Muscle of leg (tissue), 16 donors: Measurements from ENCODE around the gene GREB1L. TPM values are rescaled to one million over a fixed set of nuclear protein-coding genes. Genes with fewer than 3 reads are reported as not detected.

Experiments used
- DNase-seq: peaks from one replicate; pipeline ENCODE4 v3.0.0; 2013
- H3K27ac ChIP-seq: one replicate; pipeline ENCODE4 v1.5.1; 2013; ENCODE audit warnings: mild to moderate bottlenecking, low read length, control low read depth
- H3K27me3 ChIP-seq: one replicate; pipeline ENCODE4 v1.6.1; 2013; ENCODE audit warnings: low read length; ENCODE audit not compliant: control insufficient read depth, insufficient read depth
- H3K36me3 ChIP-seq: one replicate; pipeline ENCODE4 v1.6.1; 2013; ENCODE audit warnings: low read length; ENCODE audit not compliant: control insufficient read depth, insufficient read depth
- H3K4me1 ChIP-seq: one replicate; pipeline ENCODE4 v1.6.1; 2013; ENCODE audit warnings: low read length; ENCODE audit not compliant: control insufficient read depth, insufficient read depth
- H3K4me3 ChIP-seq: one replicate; pipeline ENCODE4 v1.5.1; 2013; ENCODE audit warnings: low read length, control low read depth
- H3K9me3 ChIP-seq: replicated peaks from 2 replicates; pipeline ENCODE4 v1.6.1; 2013; ENCODE audit warnings: low read depth, low read length; ENCODE audit not compliant: control insufficient read depth
- WGBS: methylation state at CpG from one replicate; pipeline ENCODE4 v1.1.5; 2013; ENCODE audit warnings: missing lambda C conversion rate; ENCODE audit not compliant: insufficient coverage; 5-methylcytosine and 5-hydroxymethylcytosine counted together
- long read RNA-seq, 11 donors: transcript quantifications; one replicate each; lab custom pipeline, GENCODE V29; 2026
- polyA plus RNA-seq, 8 donors: library from polyadenylated mRNA; unstranded; fragments of 120-200 nt; gene quantifications; one replicate each; pipeline versions ENCODE4 v1.2.1 to v1.2.3, GENCODE V29; 2013; ENCODE audit warnings: inconsistent platforms in 1 of 8, low replicate concordance in 1 of 8; ENCODE audit not compliant: insufficient read length in 8 of 8, insufficient read depth in 1 of 8
- total RNA-seq: library from RNA; stranded (reverse); fragments of 120-200 nt; gene quantifications from one replicate; pipeline ENCODE4 v1.2.4, GENCODE V29; 2013

Gene GREB1L
- total RNA-seq (7.2 TPM), polyA plus RNA-seq (1 to 10 TPM; 2.9 to 8.1 (median 4.7) TPM)
- long read RNA-seq, donor 1, partial matches to known transcripts = 0 of 1 reads
- long read RNA-seq, donor 1, other reads (novel, unspliced or antisense) = 0 of 1 reads
- long read RNA-seq, donor 2 = 0 reads
- long read RNA-seq, donor 3, partial matches to known transcripts = 0 of 2 reads
- long read RNA-seq, donor 3, other reads (novel, unspliced or antisense) = 0 of 2 reads
- long read RNA-seq, donor 4, partial matches to known transcripts = 0 of 1 reads
- long read RNA-seq, donor 4, other reads (novel, unspliced or antisense) = 0 of 1 reads
- long read RNA-seq, donor 5 = 0 reads
- long read RNA-seq, donor 6, partial matches to known transcripts = 0 of 5 reads
- long read RNA-seq, donor 6, other reads (novel, unspliced or antisense) = 0 of 5 reads
- long read RNA-seq, donor 7, partial matches to known transcripts = 8 of 17 reads
- long read RNA-seq, donor 7, other reads (novel, unspliced or antisense) = 8 of 17 reads
- long read RNA-seq, donor 8, partial matches to known transcripts = 0 of 2 reads
- long read RNA-seq, donor 8, other reads (novel, unspliced or antisense) = 0 of 2 reads
- long read RNA-seq, donor 9, partial matches to known transcripts = 0 of 1 reads
- long read RNA-seq, donor 9, other reads (novel, unspliced or antisense) = 0 of 1 reads
- long read RNA-seq, donor 10 = 0 reads
- long read RNA-seq, donor 11, partial matches to known transcripts = 0 of 1 reads
- long read RNA-seq, donor 11, other reads (novel, unspliced or antisense) = 0 of 1 reads

DNA sequence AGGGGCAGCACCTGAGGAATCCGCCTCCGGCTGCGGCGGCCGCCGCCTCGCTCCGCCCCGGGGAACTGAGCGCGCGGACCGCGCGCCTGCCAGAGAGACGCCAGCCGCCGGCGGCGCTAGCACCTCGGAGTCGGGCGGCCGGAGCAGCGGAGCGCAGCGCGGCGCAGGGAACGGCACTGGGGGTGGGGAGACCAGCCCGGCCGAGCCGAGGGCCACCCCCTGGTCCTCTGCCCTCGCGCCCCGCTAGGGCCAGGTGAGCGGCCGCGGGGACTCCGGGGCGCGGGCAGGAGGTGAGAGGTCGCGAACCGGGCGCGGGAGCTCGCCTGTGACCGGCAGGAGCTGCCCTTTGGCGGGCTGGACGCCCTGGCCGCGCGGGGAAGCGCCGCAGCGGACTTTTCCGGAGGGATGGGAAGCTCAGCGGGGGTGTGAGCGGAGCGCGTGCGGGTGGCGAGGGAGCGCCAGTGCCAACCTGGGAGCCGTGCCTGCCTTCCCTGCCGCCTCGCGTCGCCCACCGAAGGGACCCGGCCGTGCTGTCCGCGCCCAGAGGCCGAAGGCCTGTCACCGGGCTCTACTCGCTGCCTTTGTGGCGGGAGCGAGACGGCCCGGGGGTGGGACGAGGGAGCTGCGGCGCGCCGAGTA is at the start of gene GREB1L:
TSS of gene GREB1L (plus strand) at position 92 of the 639 bp plus-strand sequence. CDS start 141,287 bp downstream, outside the sequence.
- whole genome bisulfite sequencing = under 1% methylated on average over 86 of the region's 87 CpGs
- H3K9me3 ChIP-seq = no peaks in the 10 kb centered on the region
- peaks cover 37% of the 10 kb centered on the region for H3K27me3 ChIP-seq
- no peaks in the 10 kb centered on the region for H3K36me3 ChIP-seq
- peak within 1 kb of the TSS; percentile 38 for H3K4me3 ChIP-seq
- H3K27ac ChIP-seq = no peak within 1 kb of the TSS
- peak; percentile 63 for DNase-seq
- H3K4me1 ChIP-seq = peaks cover 15% of the 10 kb centered on the region

DNA sequence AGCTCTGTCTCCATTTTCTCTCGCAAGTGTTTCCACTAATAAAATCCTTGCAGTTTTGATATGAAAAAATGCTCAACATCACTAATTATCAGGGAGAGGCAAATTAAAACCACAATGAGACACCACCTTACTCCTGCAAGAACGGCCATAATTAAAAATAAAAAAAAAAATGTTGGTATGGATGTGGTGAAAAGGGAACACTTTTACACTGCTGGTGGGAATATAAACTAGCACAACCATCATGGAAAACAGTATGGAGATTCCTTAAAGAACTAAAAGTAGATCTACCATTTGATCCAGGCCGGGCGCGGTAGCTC is 49.8 kb upstream of the GREB1L start:
- DNase-seq = no peak
- no peak overlapping the region for H3K4me3 ChIP-seq
- WGBS = 80% methylated on average over 1 of the region's 5 CpGs
- no peaks in the 10 kb centered on the region for H3K36me3 ChIP-seq
- H3K9me3 ChIP-seq = no peaks in the 10 kb centered on the region
- no peak overlapping the region for H3K27ac ChIP-seq
- H3K27me3 ChIP-seq = no peaks in the 10 kb centered on the region
- no peaks in the 10 kb centered on the region for H3K4me1 ChIP-seq

DNA sequence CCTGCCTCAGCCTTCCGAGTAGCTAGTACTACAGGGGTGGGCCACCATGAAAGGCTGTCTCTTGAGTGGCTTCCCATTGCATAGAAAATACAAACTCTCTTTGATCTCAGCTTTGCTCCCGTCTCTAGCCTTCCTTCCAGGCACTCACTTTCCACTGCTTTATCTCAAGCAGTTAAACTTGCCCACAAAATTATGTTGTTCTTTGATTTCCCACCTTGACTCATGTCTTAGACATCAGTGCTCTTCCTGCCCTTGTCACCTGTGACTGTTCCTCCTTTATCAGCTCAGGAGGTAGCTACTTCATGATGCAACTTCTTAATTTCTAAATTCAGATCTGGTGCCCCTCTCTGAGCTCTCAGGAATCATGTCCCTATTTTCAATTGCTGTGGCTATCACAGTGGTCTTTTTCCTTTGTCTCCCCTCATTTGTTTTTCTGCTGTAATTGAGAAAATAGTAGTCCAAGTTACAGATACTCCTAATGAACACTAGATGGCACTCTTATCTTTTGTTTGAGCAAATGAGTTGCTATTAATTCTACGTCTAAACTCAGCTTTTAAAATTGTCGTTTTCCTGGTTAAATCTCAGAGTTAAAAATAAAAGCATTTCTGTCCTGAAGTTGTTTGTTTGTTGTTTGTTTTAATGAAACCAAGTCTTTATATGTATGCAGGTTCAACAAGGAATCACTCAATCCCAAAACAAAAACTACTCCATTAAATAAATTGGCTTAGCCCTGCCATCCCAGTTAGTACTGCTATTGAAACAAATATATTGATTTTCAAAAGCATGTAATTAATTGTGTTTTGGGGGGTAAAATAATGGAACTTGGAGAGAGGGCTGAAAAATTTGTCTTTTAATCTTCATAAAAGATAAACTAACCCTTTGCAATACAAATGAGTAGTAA is 46.9 kb upstream of the GREB1L start:
- no peak overlapping the region for H3K27ac ChIP-seq
- WGBS = 33% methylated on average over 2 of the region's 4 CpGs
- no peak overlapping the region for H3K4me3 ChIP-seq
- H3K36me3 ChIP-seq = no peaks in the 10 kb centered on the region
- no peaks in the 10 kb centered on the region for H3K27me3 ChIP-seq
- DNase-seq = peak; percentile 59
- H3K9me3 ChIP-seq = no peaks in the 10 kb centered on the region
- no peaks in the 10 kb centered on the region for H3K4me1 ChIP-seq

DNA sequence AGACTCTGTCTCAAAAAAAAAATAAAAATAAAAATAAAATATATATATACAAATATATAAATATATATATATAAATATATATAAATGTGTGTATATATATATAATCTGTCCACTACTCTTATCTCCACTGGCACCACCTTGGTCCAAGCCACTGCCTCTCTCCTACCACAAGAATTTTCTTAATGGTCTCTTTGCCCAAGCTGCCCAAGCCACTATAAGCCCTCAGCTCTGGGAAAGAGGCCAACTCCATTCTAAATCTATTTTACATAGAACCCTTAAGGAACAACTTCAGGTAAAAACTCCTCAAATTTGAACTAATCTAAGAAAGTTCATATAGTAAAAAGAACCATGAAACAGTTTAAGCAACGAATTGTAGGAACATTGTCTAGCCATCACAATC is 45.6 kb upstream of the GREB1L start:
- WGBS = no CpG with 5 or more reads among the region's 1 CpG
- no peaks in the 10 kb centered on the region for H3K9me3 ChIP-seq
- no peak overlapping the region for H3K4me3 ChIP-seq
- no peaks in the 10 kb centered on the region for H3K4me1 ChIP-seq
- no peaks in the 10 kb centered on the region for H3K27me3 ChIP-seq
- H3K36me3 ChIP-seq = no peaks in the 10 kb centered on the region
- no peak for DNase-seq
- H3K27ac ChIP-seq = no peak overlapping the region

DNA sequence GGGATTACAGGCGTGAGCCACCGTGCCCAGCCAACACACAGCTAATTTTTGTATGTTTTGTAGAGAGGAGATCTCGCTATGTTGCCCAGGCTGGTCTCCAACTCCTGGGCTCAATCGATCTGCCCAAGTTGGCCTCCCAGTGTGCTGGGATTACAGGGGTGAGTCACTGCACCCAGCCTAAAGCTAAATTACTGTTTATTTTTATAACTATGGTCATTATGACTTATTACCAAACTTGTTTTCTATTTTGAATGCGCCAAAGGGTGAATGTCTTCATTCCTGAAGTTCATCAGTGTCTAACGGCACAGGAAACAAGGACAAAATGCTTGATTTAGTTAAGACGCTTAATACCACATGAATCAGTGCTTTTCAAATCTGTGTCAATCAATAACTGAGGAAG is 38.9 kb upstream of the GREB1L start:
- Histone ChIP-seq H3K27me3 (no peaks in the 10 kb centered on the region), H3K4me3 (no peak overlapping the region), H3K36me3 (no peaks in the 10 kb centered on the region), H3K27ac (no peak overlapping the region), H3K4me1 (no peaks in the 10 kb centered on the region), H3K9me3 (no peaks in the 10 kb centered on the region)
- DNase-seq = no peak
- WGBS = 80% methylated on average over 1 of the region's 7 CpGs

DNA sequence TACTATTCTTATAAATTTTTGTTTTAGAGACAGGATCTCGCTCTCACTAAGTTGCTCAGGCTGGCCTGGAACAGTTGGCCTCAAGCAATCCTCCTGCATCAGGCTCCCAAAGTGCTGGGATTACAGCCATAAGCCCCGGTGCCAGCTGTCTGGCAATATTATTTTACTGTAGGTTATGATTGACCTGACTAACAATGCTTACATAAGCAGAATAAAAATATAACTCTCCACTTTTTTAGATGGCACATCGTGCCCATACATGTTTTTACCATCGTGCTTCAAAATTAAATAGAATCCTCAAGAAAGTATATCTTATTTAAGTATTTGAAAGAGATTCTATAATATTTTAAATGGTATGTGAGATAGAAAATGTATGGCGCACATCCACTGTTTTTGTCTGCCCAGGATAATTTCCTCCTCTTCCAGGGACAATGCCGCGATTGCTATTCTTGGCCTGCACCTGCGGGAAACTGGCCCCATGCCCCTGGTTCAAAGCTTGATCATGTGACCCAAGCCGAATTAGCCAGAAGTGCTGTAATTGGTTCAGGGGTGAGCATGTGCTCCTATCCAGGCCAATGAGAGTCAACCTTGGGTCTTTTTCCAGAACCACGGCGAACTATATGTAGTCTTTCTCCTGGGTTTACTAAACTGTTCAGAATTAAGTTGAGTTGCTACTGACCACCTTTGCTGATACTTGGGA is 38.3 kb upstream of the GREB1L start:
- H3K27ac ChIP-seq = no peak overlapping the region
- no peaks in the 10 kb centered on the region for H3K27me3 ChIP-seq
- no peaks in the 10 kb centered on the region for H3K4me1 ChIP-seq
- no peaks in the 10 kb centered on the region for H3K36me3 ChIP-seq
- no peak overlapping the region for H3K4me3 ChIP-seq
- WGBS = 92% methylated on average over 6 of the region's 11 CpGs
- DNase-seq = no peak
- H3K9me3 ChIP-seq = no peaks in the 10 kb centered on the region

DNA sequence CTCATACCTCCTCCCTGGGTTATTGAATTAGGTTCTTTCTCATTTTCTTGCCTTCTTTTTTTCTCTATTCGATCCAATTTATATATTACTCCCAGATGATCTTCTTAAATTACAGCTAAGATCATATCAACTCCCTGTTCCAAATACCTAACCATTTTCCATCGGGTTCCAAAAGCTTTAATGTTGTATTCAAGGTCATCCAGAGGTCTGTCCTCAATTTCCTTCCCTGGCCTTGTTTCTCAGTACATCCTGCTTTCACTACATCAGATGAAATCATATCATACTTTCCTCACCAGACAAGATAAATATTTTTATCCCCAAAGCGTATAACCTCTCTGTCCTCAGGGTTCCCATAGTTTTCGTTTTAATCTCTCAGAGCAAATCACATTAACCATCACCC is 36.3 kb upstream of the GREB1L start:
- peak; percentile 62 for DNase-seq
- Histone ChIP-seq H3K4me3 (no peak overlapping the region), H3K4me1 (no peaks in the 10 kb centered on the region), H3K36me3 (no peaks in the 10 kb centered on the region), H3K27me3 (no peaks in the 10 kb centered on the region), H3K9me3 (no peaks in the 10 kb centered on the region), H3K27ac (no peak overlapping the region)
- WGBS = 40% methylated on average over 4 of the region's 4 CpGs

DNA sequence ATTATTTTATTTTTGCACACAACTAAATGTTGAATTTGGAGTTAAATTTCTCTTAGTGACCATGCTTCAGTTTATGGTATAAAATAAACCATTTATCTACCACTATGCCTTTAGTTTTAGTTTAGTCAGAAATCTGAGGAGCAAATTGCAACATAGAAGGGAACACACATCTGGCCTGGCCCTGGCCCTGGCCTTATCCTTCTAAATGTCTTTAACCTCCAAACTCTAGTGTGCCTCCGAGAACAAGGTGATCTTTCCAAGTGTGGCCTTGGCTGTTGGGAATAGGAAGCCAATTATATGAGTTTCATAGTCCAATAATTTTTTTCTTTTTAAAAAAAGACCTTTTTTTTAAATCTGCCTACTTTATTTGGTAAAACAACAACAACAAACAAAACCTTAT is 31.8 kb upstream of the GREB1L start:
- H3K9me3 ChIP-seq = no peaks in the 10 kb centered on the region
- WGBS = no CpG with 5 or more reads among the region's 1 CpG
- no peaks in the 10 kb centered on the region for H3K4me1 ChIP-seq
- DNase-seq = no peak
- H3K36me3 ChIP-seq = no peaks in the 10 kb centered on the region
- no peak overlapping the region for H3K27ac ChIP-seq
- H3K27me3 ChIP-seq = no peaks in the 10 kb centered on the region
- H3K4me3 ChIP-seq = no peak overlapping the region

DNA sequence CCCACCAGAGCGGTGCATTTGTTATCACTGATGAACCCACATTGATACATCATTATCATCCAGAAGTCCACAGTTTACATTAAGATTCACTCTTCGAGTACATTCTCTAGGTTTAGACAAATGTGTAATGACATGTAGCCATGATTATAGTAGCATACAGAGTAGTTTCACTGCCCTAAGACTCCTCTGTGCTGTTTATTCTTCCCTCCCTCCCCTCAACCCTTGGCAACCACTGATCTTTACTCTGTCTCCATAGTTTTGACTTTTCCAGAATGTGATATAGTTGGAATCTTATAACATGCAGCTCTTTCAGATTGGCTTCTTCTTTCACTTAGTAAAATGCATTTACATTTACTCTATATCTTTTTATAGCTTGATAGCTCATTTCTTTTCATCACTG is 31.2 kb upstream of the GREB1L start:
- DNase-seq = no peak
- Histone ChIP-seq H3K27me3 (no peaks in the 10 kb centered on the region), H3K36me3 (no peaks in the 10 kb centered on the region), H3K4me3 (no peak overlapping the region), H3K9me3 (no peaks in the 10 kb centered on the region), H3K27ac (no peak overlapping the region), H3K4me1 (no peaks in the 10 kb centered on the region)
- 67% methylated on average over 1 of the region's 2 CpGs for WGBS
